ENCODE data around the gene NDST1.

DNA sequence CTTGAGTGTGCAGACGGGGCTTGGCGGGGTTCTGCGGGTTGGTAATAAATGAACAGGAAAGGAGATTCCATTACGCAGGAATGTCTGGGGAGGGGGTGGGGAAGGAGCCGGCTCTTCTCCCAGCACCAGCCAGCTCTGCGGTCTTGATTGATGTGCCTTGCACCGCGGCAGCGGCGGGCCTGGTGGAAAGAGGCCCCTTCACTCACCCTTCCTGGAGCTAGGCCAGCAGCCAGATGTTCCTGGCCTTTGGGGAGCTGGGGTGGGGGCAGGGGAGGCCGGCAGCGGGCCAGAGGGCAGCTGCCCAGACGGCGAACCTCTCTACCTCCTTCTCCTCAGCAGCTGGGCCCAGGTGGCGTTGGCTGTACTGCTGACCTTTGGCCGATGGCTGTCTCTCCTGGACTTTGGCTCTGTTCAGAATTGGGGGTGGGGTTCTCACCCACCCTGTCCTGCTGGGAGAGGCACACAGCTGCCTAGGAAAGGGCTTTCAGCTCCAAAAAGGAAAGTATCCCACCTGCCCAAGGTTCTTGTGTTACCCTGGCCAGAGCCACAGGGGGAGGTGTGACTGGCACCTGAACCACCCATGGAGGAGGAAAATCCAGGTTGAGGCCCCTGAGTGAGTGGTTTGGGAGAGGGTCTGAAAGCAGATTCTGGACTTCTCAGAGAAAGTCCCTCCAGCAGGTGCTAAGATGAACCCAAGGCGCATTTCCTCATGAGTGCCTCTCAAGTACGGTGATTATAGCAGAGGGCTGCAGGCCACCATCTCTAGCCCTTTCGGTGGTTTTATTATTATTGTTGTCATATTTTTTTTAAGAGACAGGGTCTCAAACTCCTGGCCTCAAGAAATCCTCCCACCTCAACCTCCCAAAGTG lies 74.5 kb downstream of the NDST1 start:
- TF ChIP-seq CTCF (IDR thresholded peaks at IDR 0.05; ENCODE audit: insufficient read depth, low read length, poor library complexity, severe bottlenecking): no peak
- no peak for TF ChIP-seq EZH2phosphoT487 (conservative IDR thresholded peaks at IDR 0.05; ENCODE audit: low read length)
